ENCODE results near the gene CLTCL1. TPM values are rescaled to one million over a fixed set of nuclear protein-coding genes. Genes with fewer than 3 reads are reported as not detected.

CLTCL1 gene
- total and polyA plus RNA-seq, 11 donors = 4.6 to 20.9 (median 10.2) TPM

DNA sequence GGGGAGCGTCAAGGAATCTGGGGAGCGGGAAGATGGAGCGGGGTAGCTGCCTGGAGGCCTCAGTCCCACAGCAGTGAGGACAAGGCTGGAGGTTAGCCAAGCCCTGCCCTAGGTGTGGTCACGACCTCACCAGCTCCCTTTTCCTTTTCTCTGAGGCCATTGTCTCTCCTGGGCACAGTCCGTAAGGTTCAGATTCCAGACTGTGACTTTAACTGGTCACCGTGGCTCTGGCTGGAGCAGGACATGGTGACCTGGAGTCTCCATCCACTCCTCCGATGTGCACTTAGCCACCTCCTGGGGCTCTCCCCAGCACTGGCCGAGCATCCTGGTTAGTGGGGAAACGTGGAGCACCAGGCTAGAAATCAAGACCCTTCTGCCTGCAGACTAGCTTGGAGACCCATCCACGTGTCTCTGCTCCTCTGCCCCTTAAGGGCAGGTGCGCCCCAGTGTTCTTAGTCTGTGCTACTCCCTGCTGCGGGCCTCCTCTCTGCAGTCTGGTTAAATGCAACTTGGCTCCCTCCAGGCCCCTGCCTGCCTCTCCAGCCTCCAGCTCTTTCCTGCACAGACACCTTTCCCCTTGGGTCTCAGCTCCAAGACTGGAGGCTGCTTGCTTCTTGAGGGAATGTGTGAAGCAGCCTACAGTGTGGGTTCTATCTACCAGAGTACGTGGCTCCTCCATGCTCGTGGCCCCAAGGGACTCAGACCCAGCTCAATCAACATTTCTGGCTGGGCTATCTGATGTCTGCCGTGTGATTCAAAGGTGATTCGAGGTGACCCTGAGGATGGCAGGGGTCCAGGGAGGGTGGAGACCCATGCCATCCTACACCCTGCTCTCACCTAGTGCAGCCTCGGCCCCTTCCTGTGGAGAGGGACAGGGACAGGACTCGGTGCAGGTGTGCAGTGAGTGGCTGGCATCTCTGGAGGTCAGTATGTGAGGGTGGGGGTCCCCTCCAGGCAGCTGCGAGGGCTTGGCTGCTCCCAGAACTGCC lies 118.2 kb downstream of the CLTCL1 start:
- no peaks in the 10 kb centered on the region for H3K9me3 ChIP-seq
- H3K27me3 ChIP-seq = peaks cover 6 to 22% (median 12%) of the 10 kb centered on the region in 9 donors
- peak overlapping the region in 5 of 12 donors; percentile 86 to 99 (median 89) for H3K4me3 ChIP-seq
- intact Hi-C loops (cut with DNase I) = no loop called here
- TF ChIP-seq POLR2A (IDR thresholded peaks at IDR 0.05) = no peak
- TF ChIP-seq, protein P1, sequence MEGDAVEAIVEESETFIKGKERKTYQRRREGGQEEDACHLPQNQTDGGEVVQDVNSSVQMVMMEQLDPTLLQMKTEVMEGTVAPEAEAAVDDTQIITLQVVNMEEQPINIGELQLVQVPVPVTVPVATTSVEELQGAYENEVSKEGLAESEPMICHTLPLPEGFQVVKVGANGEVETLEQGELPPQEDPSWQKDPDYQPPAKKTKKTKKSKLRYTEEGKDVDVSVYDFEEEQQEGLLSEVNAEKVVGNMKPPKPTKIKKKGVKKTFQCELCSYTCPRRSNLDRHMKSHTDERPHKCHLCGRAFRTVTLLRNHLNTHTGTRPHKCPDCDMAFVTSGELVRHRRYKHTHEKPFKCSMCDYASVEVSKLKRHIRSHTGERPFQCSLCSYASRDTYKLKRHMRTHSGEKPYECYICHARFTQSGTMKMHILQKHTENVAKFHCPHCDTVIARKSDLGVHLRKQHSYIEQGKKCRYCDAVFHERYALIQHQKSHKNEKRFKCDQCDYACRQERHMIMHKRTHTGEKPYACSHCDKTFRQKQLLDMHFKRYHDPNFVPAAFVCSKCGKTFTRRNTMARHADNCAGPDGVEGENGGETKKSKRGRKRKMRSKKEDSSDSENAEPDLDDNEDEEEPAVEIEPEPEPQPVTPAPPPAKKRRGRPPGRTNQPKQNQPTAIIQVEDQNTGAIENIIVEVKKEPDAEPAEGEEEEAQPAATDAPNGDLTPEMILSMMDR (IDR thresholded peaks at IDR 0.05) = no peak
- peak overlapping the region in 3 of 12 donors; percentile 19 to 59 (median 50) for H3K27ac ChIP-seq
- ATAC-seq (no peak), DNase-seq (no peak)
- WGBS, 4 donors = 57 to 68% (median 61%) methylated on average over 16 to 19 of the region's 19 CpGs
- H3K4me1 ChIP-seq = peaks cover 16 to 83% (median 59%) of the 10 kb centered on the region in 12 donors
- H3K36me3 ChIP-seq = no peaks in the 10 kb centered on the region

DNA sequence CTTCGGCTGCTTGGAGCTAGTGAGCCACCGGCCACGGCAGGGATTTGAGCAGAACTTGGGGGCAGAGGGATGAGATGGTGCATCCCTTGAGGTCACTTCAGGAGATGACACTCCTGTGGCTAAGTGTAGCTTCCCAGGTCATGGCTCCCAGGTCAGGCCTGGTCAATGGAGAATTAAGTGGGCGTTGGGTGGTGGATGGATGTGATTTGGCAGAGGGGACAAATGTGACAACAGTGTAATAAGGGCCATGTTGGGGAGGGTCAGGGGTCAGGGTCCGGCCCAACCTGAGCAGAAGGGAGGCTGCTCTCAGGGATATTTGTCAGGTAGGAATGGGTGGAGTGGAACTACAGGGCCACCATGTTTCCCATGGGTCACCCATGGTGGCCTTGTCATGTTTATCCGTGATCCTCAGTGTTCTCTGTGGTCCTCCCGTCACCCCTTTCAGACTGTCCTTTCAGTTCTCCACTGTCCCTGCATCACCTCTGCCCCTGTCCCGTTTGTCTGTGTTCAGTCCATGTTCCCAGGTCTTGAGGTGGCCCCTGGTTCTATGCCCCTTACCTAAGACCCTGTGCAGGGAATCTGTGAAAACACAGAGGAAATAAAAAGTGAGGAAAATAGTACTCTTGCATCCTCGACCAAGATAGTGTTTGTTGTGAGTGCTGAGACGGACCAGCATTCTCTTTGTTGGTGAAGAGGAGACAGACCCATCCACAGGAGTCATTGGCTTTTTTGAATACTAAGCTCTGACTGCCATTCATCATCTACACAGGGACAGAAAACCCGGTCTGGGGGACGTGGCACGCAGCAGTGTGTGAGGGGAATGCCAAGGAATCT lies 119.1 kb downstream of the CLTCL1 start:
- WGBS, 4 donors = 35 to 42% (median 39%) methylated on average over 13 of the region's 13 CpGs
- ATAC-seq = no peak
- no peak for TF ChIP-seq POLR2A (IDR thresholded peaks at IDR 0.05)
- TF ChIP-seq, protein P1 (IDR thresholded peaks at IDR 0.05) = no peak
- H3K4me3 ChIP-seq = peak overlapping the region; percentile 75 to 100 (median 95)
- H3K4me1 ChIP-seq = peaks cover 16 to 76% (median 53%) of the 10 kb centered on the region in 12 donors
- H3K36me3 ChIP-seq = no peaks in the 10 kb centered on the region
- intact Hi-C loops (cut with DNase I) = no loop called here
- no peaks in the 10 kb centered on the region for H3K9me3 ChIP-seq
- peaks cover 8 to 32% (median 19%) of the 10 kb centered on the region in 9 donors for H3K27me3 ChIP-seq
- peak overlapping the region in 10 of 12 donors; percentile 70 to 94 (median 88) for H3K27ac ChIP-seq
- no peak for DNase-seq

DNA sequence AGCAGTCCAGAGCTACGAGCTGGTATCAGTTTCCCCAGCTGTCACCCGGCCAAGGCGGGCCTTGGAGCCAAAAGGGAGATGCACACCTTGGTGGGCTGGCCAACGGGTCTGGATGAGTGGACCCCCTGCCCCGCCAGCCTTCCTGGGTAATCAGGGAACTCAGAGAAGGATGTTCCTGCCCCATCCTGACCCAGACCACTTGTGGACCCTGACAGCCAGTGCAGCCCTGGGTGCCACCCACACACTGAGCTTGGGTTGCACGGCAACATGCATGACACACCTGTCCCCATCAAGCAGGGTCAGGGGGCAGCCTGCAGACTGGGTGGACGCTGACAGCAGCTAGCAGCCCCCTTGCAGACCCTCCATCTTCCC lies 121.6 kb downstream of the CLTCL1 start:
- no peak overlapping the region for H3K27ac ChIP-seq
- peak overlapping the region in 9 of 12 donors; percentile 27 to 89 (median 40) for H3K4me3 ChIP-seq
- no peaks in the 10 kb centered on the region for H3K36me3 ChIP-seq
- H3K4me1 ChIP-seq = peaks cover 16 to 57% (median 43%) of the 10 kb centered on the region in 12 donors
- DNase-seq (no peak), ATAC-seq (no peak)
- no peak for TF ChIP-seq POLR2A (IDR thresholded peaks at IDR 0.05)
- TF ChIP-seq, protein P1 (IDR thresholded peaks at IDR 0.05) = no peak
- intact Hi-C loops (cut with DNase I) = no loop called here
- H3K9me3 ChIP-seq = peaks cover 0 to under 1% (median 0%) of the 10 kb centered on the region in 12 donors
- WGBS, 4 donors = 54 to 68% (median 55%) methylated on average over 2 to 7 of the region's 7 CpGs
- H3K27me3 ChIP-seq = peaks cover 8 to 43% (median 32%) of the 10 kb centered on the region in 9 donors

All from heart left ventricle (tissue), 16 donors.